IMR-90 (cell line): ENCODE results near the gene FASLG. TPM values are rescaled to one million over a fixed set of nuclear protein-coding genes. Genes with fewer than 3 reads are reported as not detected.

Experiments used
- ATAC-seq: fragments of 200-7000 bp; cut with Tn5 transposase; 2 replicates; pipeline ENCODE4 v1.9.1; 2020; ENCODE audit warnings: low read depth, mild to moderate bottlenecking, moderate library complexity
- BruUV-seq: library from RNA; stranded (reverse); fragments of 400-500 nt; replicated peaks from 2 replicates; lab custom pipeline; 2021; lab: Mats Ljungman, UMichigan
- CTCF ChIA-PET: fragments of 300-600 bp; formaldehyde crosslinking; extraction: SDS; loops from one replicate; lab custom pipeline; 2021; ENCODE audit warnings: antibody characterized with exemption; lab: Yijun Ruan, JAX
- POLR2A ChIA-PET: fragments of 300-600 bp; sonication (Branson Sonifier 250); formaldehyde crosslinking; loops from one replicate; lab custom pipeline; 2022; ENCODE audit warnings: antibody characterized with exemption; ENCODE audit not compliant: unreplicated experiment; lab: Charles Lee
- DNase-seq: peaks from one replicate; pipeline ENCODE4 v3.0.0; 2013
- H2AFZ ChIP-seq: replicated peaks from 2 replicates; pipeline ENCODE3; 2013; ENCODE audit warnings: low read length, mild to moderate bottlenecking; ENCODE audit not compliant: poor library complexity
- H2AK5ac ChIP-seq: 2 replicates; pipeline ENCODE4 v1.6.1; 2013; ENCODE audit warnings: low read depth, low read length, inconsistent platforms
- H2AK9ac ChIP-seq: replicated peaks from 2 replicates; pipeline ENCODE3; 2013; ENCODE audit warnings: mild to moderate bottlenecking, low read depth, low read length, moderate library complexity; ENCODE audit not compliant: poor library complexity
- H2BK120ac ChIP-seq: 2 replicates; pipeline ENCODE4 v1.6.1; 2013; ENCODE audit warnings: low read depth, low read length, inconsistent platforms
- H2BK15ac ChIP-seq: 3 replicates; pipeline ENCODE4 v1.6.1; 2013; ENCODE audit warnings: low read depth, low read length, inconsistent platforms
- H2BK20ac ChIP-seq: 2 replicates; pipeline ENCODE4 v1.6.1; 2013; ENCODE audit warnings: low read depth, mild to moderate bottlenecking, inconsistent platforms, low read length, moderate library complexity
- H2BK5ac ChIP-seq: 2 replicates; pipeline ENCODE4 v1.6.1; 2013; ENCODE audit warnings: mild to moderate bottlenecking, low read depth, low read length, inconsistent platforms; ENCODE audit not compliant: poor library complexity, severe bottlenecking
- H3K14ac ChIP-seq: replicated peaks from 2 replicates; pipeline ENCODE4 v1.6.1; 2013; ENCODE audit warnings: low read depth, low read length, inconsistent platforms
- H3K18ac ChIP-seq: 2 replicates; pipeline ENCODE4 v1.6.1; 2013; ENCODE audit warnings: low read depth, low read length, control low read depth
- H3K23ac ChIP-seq: 2 replicates; pipeline ENCODE4 v1.6.1; 2013; ENCODE audit warnings: low read depth, low read length, inconsistent platforms
- H3K27ac ChIP-seq: 2 replicates; pipeline ENCODE4 v1.5.1; 2013; ENCODE audit warnings: mild to moderate bottlenecking, control low read depth, low read length; ENCODE audit not compliant: insufficient read depth
- H3K27me3 ChIP-seq: 2 replicates; pipeline ENCODE4 v1.6.1; 2013; ENCODE audit warnings: low read length; ENCODE audit not compliant: control insufficient read depth, insufficient read depth
- H3K36me3 ChIP-seq: 2 replicates; pipeline ENCODE4 v1.6.1; 2013; ENCODE audit warnings: low read length, mixed read lengths; ENCODE audit not compliant: control insufficient read depth, insufficient read depth
- H3K4ac ChIP-seq: 2 replicates; pipeline ENCODE4 v1.6.1; 2013; ENCODE audit warnings: low read depth, low read length, inconsistent platforms
- H3K4me1 ChIP-seq: 2 replicates; pipeline ENCODE4 v1.6.1; 2013; ENCODE audit warnings: low read length, mixed read lengths; ENCODE audit not compliant: control insufficient read depth, insufficient read depth
- H3K4me2 ChIP-seq: 2 replicates; pipeline ENCODE4 v1.6.1; 2013; ENCODE audit warnings: low read depth, mild to moderate bottlenecking, control low read depth, low read length, moderate library complexity
- H3K4me3 ChIP-seq: 2 replicates; pipeline ENCODE4 v1.5.1; 2013; ENCODE audit warnings: low read depth, mild to moderate bottlenecking, control low read depth, low read length, moderate library complexity; ENCODE audit not compliant: insufficient read depth
- H3K56ac ChIP-seq: 2 replicates; pipeline ENCODE4 v1.6.1; 2013; ENCODE audit warnings: low read length, inconsistent platforms; ENCODE audit not compliant: insufficient read depth; ENCODE audit errors: extremely low read depth
- H3K79me1 ChIP-seq, 2 experiments: 2 replicates each; pipeline ENCODE4 v1.6.1; 2013; ENCODE audit warnings: low read length in 2 of 2, inconsistent platforms in 1 of 2, low read depth in 1 of 2
- H3K9ac ChIP-seq: 2 replicates; pipeline ENCODE4 v1.6.1; 2013; ENCODE audit warnings: low read depth, low read length, control low read depth
- H3K9me1 ChIP-seq: 2 replicates; pipeline ENCODE4 v1.6.1; 2013; ENCODE audit warnings: low read length, inconsistent platforms; ENCODE audit not compliant: insufficient read depth
- H3K9me3 ChIP-seq: 2 replicates; pipeline ENCODE4 v1.6.1; 2013; ENCODE audit warnings: low read length; ENCODE audit not compliant: control insufficient read depth, insufficient read depth
- H4K20me1 ChIP-seq: 2 replicates; pipeline ENCODE4 v1.6.1; 2013; ENCODE audit warnings: low read length, inconsistent platforms; ENCODE audit not compliant: insufficient read depth
- H4K5ac ChIP-seq: 2 replicates; pipeline ENCODE4 v1.6.1; 2013; ENCODE audit warnings: mild to moderate bottlenecking, low read depth, low read length, control low read depth
- H4K8ac ChIP-seq, 2 experiments: 2 replicates each; pipeline ENCODE4 v1.6.1; 2013; ENCODE audit warnings: low read depth in 2 of 2, low read length in 2 of 2, control low read depth in 1 of 2, inconsistent platforms in 1 of 2
- H4K91ac ChIP-seq: 2 replicates; pipeline ENCODE4 v1.6.1; 2013; ENCODE audit warnings: low read depth, low read length, inconsistent platforms; ENCODE audit not compliant: insufficient read depth
- BHLHE40 ChIP-seq: fragments of 150-350 bp; IDR thresholded peaks from 2 replicates; pipeline ENCODE4 v1.6.1; 2016; ENCODE audit warnings: mild to moderate bottlenecking, low read depth, low read length
- CHD1 ChIP-seq: IDR thresholded peaks from 2 replicates; pipeline ENCODE4 v1.6.1; 2012; ENCODE audit warnings: low read depth, low read length, improper control_type of control experiment
- ELK1 ChIP-seq: fragments of 150-350 bp; IDR thresholded peaks from 2 replicates; pipeline ENCODE4 v1.6.1; 2016; ENCODE audit warnings: low read depth, mild to moderate bottlenecking, low read length, moderate library complexity, borderline replicate concordance
- MAFK ChIP-seq: IDR thresholded peaks from 2 replicates; pipeline ENCODE4 v1.6.1; 2012; ENCODE audit warnings: low read depth, low read length, improper control_type of control experiment
- MXI1 ChIP-seq: IDR thresholded peaks from 2 replicates; pipeline ENCODE4 v1.6.1; 2012; ENCODE audit warnings: low read depth, mild to moderate bottlenecking, low read length, moderate library complexity, borderline replicate concordance
- POLR2A ChIP-seq: IDR thresholded peaks from 2 replicates; pipeline ENCODE4 v1.6.1; 2012; ENCODE audit warnings: mild to moderate bottlenecking, low read depth, low read length
- RAD21 ChIP-seq: IDR thresholded peaks from 2 replicates; pipeline ENCODE4 v1.6.1; 2012; ENCODE audit warnings: low read length, improper control_type of control experiment
- RCOR1 ChIP-seq: IDR thresholded peaks from 2 replicates; pipeline ENCODE4 v1.6.1; 2012; ENCODE audit warnings: mild to moderate bottlenecking, low read length, improper control_type of control experiment; ENCODE audit not compliant: insufficient replicate concordance
- SMC3 ChIP-seq: fragments of 150-350 bp; IDR thresholded peaks from 2 replicates; pipeline ENCODE4 v1.6.1; 2016; ENCODE audit warnings: low read depth, mild to moderate bottlenecking, antibody characterized with exemption, low read length, moderate library complexity
- WGBS, 2 experiments: methylation state at CpG; one replicate each; pipeline versions ENCODE4 v1.1.5 to v1.1.7; 2013; ENCODE audit warnings: missing lambda C conversion rate in 2 of 2; ENCODE audit not compliant: insufficient read length in 1 of 2; ENCODE audit errors: extremely low coverage in 2 of 2; 5-methylcytosine and 5-hydroxymethylcytosine counted together
- dilution Hi-C: fragments of 300-500 bp; cut with HindIII; formaldehyde crosslinking; loops from one replicate; pipeline ENCODE4 v1.14.3; 2018; ENCODE audit warnings: low sequenced_read_pairs; ENCODE audit not compliant: unreplicated experiment
- in situ Hi-C: fragments of 300-500 bp; cut with MboI; formaldehyde crosslinking; loops from 3 replicates; pipeline ENCODE4 v1.14.3; 2019; ENCODE audit warnings: low sequenced_read_pairs, inconsistent platforms, mixed read lengths
- intact Hi-C: fragments of 100-400 bp; cut with micrococcal nuclease; formaldehyde crosslinking; loops from 2 replicates; pipeline ENCODE4 v1.10.0; 2022
- polyA plus RNA-seq, 3 experiments: library from polyadenylated mRNA; depleted of rRNA; stranded (reverse); fragments of >200 nt; gene quantifications; 2 replicates each; pipeline ENCODE4 v1.2.3, GENCODE V29; 2012; ENCODE audit warnings: low replicate concordance in 1 of 3
- total RNA-seq: library from RNA; depleted of rRNA; stranded (reverse); fragments of >200 nt; gene quantifications from 2 replicates; pipeline ENCODE4 v1.2.3, GENCODE V29; 2012
- TF ChIP-seq, protein P1 (sequence below): fragments of 150-350 bp; IDR thresholded peaks from 2 replicates; pipeline ENCODE4 v1.6.1; 2017; ENCODE audit warnings: mild to moderate bottlenecking, antibody characterized with exemption, low read length, low read depth

Gene FASLG
- total and polyA plus RNA-seq, 2 of the 4 experiments (the other 2 are of a cell fraction) = 0.14 to 0.18 TPM

DNA sequence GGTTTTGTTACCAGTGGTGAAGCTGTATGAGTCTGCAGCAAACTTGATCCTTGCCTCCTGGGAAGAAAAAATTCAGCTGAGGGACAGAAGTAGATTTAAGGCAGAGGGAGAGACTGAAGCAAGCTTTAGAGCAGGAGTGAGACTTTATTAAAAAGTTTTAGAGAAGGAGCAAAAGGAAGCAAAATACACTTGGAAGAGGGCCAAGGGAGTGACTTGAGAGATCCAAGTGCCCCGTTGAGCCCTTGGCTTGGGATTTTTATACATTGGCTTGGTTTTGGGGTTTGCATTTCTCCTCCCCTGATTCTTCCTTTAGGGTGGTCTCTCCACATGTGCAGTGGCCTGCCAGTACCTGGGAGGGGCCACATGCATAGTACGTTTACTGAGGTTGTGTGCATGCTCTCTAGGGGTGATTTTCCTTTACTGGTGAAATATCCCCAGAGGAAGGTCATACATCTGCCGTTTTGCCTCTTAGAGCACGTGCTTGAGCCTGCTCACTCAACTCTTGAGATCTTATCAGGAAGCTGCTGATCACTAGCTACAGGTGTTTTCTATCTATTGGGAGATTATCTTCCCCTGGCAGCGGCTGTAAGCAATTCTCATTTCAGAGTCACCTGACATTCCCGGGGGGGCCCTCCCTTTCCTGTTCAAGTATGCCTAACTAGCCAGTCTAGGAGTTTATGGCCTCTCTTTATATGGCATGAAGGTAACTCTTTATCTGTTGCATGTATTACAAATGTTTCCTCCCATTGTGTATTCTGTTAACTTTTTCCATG lies 20.3 kb downstream of the FASLG start:
- POLR2A ChIA-PET = no interaction called here
- WGBS, 2 experiments = no CpG with 5 or more reads among the region's 6 CpGs

More for the DNA sequence above, 20.3 kb downstream of the FASLG start:
- no peaks in the 10 kb centered on the region for H3K9me3 ChIP-seq
- H2BK20ac ChIP-seq = no peak overlapping the region
- no peak overlapping the region for H2AK9ac ChIP-seq
- no peak overlapping the region for H4K5ac ChIP-seq
- H3K36me3 ChIP-seq = no peaks in the 10 kb centered on the region
- no peak overlapping the region for H2AK5ac ChIP-seq
- in situ Hi-C loops (no loop called here), dilution Hi-C loops (no loop called here), intact Hi-C loops (no loop called here)
- H4K8ac ChIP-seq = no peak overlapping the region
- DNase-seq (no peak), ATAC-seq (no peak)
- H3K4me1 ChIP-seq = no peaks in the 10 kb centered on the region
- no TSS peak for BruUV-seq
- H4K20me1 ChIP-seq = no peaks in the 10 kb centered on the region
- H3K27me3 ChIP-seq = no peaks in the 10 kb centered on the region
- no peak overlapping the region for H2BK5ac ChIP-seq
- H3K23ac ChIP-seq = no peak overlapping the region
- TF ChIP-seq MAFK (no peak), ELK1 (no peak), POLR2A (no peak), CHD1 (no peak), MXI1 (no peak), RCOR1 (no peak), SMC3 (no peak), RAD21 (no peak), BHLHE40 (no peak)
- TF ChIP-seq, protein P1, sequence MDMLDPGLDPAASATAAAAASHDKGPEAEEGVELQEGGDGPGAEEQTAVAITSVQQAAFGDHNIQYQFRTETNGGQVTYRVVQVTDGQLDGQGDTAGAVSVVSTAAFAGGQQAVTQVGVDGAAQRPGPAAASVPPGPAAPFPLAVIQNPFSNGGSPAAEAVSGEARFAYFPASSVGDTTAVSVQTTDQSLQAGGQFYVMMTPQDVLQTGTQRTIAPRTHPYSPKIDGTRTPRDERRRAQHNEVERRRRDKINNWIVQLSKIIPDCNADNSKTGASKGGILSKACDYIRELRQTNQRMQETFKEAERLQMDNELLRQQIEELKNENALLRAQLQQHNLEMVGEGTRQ = no peak
- H3K18ac ChIP-seq = no peak overlapping the region
- H3K9me1 ChIP-seq = no peaks in the 10 kb centered on the region
- no peak overlapping the region for H2BK15ac ChIP-seq
- no peak overlapping the region for H3K4me2 ChIP-seq
- no peak overlapping the region for H2BK120ac ChIP-seq
- no peaks in the 10 kb centered on the region for H3K79me1 ChIP-seq
- H3K4me3 ChIP-seq = no peak overlapping the region
- H3K56ac ChIP-seq = no peak overlapping the region
- H3K14ac ChIP-seq = no peak overlapping the region
- no peak overlapping the region for H3K27ac ChIP-seq
- H2AFZ ChIP-seq = no peak overlapping the region
- no peak overlapping the region for H4K91ac ChIP-seq
- no peak overlapping the region for H3K4ac ChIP-seq
- CTCF ChIA-PET = interaction anchor here (0.6 to 1.0 kb wide), 2 partner anchors 37 to 299 kb away, joined by 3 to 5 read pairs; no protein-coding TSS in a partner anchor
- no peak overlapping the region for H3K9ac ChIP-seq
